HG03139 (cell line): ENCODE results near the gene USP22.
"Not testable (repeated sequence)": the region's sequence is repeated elsewhere in the genome, so short reads cannot be mapped to it uniquely, and the experiment has no call there.

ENCODE experiments used
- ATAC-seq: cut with Tn5 transposase; IDR thresholded peaks from one replicate; pipeline ENCODE4 v1.9.1; 2021; ENCODE audit not compliant: unreplicated experiment

USP22 gene

DNA sequence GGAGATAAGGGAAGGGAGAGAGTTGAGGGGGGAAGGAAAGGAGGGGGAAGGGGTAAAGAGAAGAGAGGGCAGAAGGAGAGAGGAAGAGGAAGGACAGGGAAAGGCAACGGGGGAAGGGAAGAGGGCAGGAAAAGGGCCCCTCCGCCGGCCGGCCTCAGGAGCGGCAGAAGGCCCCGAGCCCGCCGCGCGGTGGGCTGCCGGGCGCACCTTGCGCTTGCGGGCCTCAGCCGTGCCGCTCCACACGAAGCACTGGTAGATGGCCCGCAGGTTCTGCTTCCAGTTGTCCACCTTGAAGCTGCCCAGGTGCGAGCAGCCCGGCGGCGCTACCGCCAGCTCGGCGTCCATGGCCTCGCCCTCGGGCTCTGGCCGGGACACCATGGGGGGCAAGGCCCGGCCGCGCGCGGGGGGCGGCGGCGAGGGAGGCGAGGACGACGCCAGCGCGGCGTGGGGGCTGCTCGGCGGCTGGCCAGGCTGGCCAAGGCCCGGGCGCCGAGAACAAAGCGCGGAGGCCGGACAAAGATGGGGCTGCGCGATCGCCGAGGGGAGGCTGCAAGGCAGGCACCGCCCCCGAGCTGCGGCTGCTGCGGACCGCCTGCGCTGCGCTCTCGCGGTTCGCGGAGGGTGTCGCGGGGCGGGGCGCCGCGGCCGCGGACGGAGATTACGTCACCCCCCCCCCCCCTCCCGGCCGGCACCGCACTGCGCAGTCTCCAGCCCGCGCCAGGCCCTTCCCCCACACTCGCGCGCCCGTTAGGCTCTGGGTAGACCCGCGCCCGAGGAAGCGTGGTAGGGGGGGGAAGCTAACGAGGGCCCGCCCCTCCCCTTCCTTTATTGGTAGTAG, at the start of gene USP22:
USP22 (minus strand) TSS at position 554 of the 838 bp plus-strand sequence; CDS start at position 378, 176 bp downstream.
- ATAC-seq = peak; percentile 53

DNA sequence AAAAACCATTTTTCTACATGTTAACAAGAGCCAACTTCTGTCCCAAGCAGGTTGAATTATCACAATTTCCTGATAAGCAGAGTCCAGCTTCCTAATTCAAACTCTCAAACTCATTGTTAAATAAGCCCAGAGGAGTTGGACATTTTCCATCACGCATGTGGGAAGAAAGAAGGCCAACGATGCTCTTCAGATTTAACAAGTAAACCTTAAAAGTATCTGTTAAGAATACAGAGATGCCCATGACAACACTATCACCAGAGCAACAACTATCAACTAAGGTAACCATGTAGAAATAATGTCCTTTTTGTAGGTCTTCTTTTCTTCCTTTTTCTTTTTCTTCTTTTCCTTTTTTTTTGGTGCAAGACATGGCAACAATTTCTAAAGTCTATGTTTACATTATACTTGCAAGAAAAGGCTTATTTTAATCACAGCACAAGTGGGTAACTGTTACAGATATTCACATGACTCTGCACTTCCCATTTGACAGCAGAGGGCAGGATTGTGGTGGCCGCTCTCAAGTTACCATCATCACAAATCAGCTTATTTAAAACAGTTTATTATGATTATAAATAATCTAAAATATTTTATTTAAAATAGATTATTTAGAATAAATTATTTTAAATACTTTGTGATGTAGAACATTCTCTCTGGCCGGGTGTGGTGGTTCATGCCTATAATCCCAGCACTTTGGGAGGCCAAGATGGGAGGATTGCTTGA, 48.2 kb upstream of the USP22 start:
- ATAC-seq = no peak

DNA sequence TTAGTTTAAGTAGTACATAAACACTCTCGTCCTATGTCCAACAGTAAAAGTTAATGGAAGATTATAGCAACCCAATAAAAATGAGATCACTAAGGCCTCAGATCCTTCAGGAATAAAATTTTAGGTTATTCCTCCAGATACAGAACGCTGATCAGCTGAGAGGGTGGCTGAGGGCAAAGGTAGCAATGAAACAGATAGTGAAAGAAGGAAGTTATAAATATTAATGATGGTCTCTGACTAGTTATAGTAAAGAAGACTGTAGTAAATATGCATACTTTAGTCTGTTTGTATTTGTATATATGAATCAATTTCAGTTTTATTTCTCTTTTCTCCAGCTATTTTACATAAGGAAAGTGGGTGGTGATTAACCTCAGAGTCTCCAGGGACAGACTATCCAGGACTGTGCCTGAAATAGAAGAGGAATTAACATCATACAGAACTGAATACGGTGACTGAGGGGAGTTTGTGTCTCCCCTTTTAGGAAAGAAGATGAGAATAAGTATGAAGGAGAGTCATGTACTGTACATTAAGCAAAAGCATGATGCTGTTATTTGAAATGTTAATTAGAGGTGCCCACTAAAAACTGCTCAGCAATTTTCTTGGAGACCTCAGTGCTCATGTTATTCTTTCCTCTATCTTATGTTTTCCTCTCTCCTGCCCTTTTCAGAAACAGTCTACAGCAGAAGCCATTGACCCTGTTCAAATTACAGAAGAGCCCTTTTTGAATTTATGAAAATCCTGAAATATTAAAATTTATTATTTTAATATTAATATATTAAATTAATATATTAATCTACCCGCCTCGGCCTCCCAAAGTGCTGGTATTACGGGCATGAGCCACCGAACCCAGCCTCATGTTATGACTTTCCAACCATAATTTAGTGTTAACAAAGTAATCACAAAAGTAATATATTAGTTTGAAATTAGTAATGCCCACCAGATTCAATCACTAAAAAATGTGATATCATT, 47.4 kb upstream of the USP22 start:
- ATAC-seq = no peak

DNA sequence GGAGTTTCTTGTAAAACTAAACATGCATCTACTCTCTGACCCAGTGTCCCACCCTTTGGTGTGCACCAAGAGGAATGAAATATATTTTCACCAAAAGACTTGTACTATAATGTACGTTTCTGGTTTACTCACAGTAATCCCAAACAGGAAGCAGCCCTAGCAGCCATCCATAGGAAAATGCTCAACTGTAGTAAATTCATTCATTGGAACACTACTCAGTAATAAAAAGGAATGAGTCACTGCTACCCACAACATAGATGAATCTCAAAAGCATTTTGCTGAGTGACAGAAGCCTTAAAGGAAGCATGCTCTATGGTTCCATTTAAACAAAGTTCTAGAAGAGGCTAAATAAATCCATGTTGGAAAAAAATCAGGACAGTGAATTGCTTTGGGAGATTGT, 46.3 kb upstream of the USP22 start:
- ATAC-seq = no peak

DNA sequence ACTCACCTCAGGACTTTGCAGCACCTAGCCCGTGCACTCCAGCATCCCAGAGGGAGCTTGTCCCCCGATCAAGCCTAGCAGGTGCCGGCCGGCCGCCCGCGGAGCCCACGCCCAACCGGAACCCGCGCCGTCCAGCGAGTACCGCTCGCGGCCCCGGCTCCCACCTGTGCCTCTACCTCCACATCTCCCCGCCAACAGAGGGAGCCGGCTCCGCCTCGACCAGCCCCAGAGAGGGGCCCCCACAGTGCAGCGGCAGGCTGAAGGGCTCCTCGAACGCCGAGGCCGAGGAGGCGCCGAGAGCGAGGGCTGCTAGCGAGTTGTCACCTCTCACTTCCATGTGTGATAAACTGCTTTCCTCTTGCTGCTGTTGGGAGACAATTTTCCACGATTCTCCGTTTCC, 42.9 kb upstream of the USP22 start:
- ATAC-seq = no peak

DNA sequence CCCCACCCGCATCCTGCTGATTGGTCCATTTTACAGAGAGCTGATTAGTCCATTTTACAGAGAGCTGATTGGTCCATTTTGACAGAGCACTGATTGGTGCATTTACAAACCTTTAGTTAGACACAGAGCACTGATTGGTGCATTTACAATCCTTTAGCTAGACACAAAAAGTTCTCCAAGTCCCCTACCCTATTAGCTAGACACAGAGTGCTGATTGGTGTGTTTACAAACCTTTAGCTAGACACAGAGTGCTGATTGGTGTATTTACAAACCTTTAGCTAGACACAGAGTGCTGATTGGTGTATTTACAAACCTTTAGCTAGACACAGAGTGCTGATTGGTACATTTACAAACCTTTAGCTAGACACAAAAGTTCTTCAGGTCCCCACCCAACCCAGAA, 42.5 kb upstream of the USP22 start:
- not testable (repeated sequence) for ATAC-seq

DNA sequence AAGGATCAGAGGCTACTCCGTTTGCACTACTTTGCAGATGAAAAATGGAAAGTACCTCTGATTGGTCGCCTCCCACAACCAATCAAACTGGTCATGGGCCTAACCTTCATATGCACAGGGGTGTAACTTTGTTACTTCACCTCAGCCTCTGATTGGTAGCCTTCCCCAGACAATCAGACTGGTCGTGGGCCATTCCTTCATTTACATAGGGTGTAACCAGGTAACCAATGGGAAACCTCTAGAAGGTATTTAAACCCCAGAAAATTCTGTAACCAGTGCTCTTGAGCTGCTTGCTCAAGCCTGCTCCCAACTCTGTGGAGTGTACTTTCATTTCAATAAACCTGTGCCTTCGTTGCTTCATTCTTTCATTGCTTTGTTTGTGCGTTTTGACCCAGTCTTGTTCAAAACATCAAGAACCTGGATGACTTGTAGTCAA, 39.2 kb upstream of the USP22 start:
- ATAC-seq = no peak

DNA sequence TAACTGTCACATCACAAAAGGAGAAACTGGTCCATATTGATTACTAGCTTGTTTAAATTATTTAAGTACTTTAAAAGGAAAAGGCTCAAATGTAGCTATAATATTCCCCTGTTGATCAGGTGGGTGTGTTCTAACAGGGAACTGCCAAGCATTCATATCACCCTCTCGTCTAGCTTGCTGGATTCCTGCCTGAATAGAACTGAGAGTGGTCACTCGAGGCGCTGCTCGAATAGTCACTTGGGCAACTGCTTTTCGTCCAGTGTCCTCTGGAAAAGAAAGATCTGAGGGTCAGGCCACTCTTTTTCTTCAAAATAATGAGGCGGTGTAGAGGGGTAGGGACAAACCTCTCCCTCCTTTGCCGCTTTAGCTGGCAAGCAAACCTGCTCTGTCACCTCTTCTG, 36.4 kb upstream of the USP22 start:
- ATAC-seq = no peak

DNA sequence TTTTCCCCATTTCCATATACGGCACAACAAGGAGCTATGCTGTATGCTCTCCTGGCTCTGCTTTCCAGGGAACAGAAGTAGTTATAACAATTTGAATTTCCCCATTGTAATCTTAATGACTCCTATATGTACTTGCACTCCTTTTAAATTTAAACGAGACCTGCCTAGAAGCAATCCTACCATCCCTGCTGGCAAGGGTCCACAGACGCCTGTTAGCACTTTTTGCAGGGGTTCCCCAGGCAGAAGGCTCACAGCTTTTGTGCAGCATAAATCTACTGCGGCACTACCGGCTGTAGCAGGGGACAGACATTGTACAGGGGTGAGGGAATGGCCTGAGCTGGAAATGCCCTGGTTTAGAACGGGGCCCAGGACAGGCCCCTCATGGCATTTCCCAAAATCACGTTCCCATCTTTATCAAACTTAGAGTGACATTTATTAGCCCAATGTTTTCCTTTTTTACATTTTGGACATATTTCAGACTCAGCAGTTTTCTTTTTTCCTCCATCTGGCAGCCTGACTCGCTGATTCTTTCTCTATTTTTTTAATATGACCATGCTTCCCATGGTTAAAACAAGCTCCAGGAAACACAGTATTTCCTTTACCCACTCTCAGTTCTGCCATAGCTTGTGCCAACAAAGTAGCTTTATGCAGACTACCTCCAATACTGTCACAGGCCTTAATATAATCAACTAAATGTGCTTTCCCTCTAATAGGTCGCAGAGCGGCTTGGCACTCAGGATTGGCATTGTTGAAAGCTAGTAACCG, 35.4 kb upstream of the USP22 start:
- no peak for ATAC-seq

DNA sequence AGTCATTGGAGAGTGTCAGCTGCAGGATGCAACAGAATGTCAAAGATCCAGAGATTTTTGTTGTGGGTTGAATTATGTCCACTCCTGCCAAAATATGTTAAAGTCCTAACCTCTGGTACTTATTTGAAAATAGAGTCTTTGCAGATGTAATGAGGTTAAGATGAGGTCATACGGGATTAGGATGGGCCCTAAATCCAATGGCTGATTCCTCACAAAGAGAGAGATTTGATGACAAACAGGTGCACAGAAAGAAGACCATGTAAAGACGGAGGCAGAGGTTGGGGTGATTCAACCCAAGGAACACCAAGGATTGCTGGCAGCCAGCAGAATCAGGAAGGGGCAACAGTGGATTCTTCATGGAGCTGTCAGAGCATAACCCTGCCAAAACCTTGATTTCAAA, 34.5 kb upstream of the USP22 start:
- no peak for ATAC-seq

DNA sequence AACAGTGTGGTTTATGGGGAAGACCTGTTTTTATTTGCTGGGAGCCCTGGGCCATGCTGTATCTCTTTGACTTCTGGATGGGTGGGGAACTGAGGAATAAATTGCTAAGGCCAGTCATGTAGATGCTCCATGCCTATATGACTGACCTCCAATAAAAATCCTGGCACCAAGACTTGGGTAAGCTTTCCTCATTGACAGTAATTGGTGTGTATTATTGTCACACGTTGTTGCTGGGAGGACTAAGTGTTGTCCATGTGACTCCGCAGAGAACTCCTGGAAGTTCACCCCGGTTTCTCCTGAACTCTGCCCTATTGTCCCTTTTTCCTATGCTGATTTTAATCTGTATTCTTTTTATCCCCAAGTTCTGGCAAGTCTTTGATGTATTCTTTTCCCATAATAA, 33.4 kb upstream of the USP22 start:
- ATAC-seq = no peak

DNA sequence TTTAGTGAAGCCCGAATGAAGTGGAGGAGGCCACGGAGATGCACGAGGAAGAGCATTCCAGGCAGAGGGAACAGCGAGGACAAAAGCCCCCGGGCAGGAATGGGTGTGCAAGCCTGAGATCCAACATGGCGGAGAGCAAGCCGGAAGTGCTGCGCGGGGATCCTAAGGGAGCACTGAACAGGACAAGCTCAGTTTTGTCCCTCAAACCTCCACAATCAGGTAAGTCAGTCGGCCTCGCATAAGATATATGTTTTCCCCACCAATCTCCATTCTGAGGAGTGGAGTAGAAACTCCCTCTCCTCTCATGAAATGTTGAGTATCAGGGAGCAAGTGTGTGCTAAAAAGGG, 32.9 kb upstream of the USP22 start:
- no peak for ATAC-seq

DNA sequence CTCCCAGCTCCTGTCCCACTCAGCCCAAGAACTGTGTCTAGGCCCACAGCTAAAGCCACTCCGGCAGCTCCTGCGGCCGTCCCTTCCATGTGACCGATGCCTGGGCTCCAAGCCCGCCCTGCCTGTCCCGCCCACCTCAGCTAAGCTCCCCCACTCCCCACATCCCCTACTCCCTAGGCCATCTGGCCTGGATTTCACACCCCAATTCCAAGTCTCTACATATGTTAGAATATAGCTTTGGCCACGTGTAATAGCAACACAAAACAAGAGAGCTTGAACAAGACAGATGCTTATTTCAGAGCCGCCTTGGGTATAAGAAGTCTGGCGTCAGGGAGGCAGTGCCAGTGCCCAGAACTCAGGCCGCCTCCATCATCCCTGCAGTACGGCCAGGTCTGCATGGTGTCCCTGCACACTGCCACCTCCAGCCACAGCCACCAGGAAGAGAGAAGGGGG, 30.0 kb upstream of the USP22 start:
- no peak for ATAC-seq

DNA sequence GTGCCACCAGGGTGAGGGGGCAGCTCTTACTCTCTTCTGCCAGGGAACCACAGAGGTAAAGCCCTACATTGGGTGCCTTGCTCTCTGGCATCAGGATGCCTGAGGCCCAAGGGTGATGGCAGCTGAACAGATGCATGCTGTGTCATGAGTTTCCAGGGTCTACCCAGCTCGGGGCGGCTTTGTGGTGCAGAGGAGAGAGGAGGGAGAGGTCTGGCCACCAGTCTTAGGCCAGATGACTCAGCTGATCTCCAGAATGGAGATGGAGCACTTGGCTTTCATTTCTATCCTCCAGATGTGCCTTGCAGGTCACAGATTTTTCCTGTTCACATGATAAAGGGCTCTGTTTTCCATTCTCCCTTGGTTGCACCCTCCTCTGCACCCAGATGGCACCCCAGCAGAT, 23.6 kb upstream of the USP22 start:
- ATAC-seq = no peak

DNA sequence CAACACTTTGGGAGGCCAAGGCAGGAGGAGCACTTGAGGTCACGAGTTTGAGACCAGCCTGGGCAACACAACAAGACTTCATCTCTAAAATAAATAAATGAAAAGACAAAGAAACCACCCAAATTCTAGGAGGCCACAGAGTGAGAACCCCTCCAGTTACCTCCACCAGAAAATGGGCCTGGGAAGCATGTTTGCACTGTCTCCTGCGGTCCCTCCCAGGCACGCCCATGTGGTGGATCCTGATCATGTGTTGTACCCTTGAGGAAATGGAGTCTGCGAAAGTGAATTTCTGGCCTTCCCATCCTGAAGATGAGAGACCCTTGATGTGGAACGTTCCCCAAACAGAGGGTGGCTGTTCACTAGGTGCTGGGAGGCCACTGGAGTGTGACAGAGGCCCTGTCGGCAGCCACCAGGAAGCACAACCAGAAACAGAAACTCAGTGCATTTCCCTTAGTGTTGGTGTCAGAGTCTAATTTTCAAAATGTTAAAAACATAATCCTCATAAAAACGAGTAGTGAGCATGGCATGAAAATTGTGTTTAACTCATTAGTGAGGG, 19.2 kb upstream of the USP22 start:
- peak; percentile 87 for ATAC-seq

DNA sequence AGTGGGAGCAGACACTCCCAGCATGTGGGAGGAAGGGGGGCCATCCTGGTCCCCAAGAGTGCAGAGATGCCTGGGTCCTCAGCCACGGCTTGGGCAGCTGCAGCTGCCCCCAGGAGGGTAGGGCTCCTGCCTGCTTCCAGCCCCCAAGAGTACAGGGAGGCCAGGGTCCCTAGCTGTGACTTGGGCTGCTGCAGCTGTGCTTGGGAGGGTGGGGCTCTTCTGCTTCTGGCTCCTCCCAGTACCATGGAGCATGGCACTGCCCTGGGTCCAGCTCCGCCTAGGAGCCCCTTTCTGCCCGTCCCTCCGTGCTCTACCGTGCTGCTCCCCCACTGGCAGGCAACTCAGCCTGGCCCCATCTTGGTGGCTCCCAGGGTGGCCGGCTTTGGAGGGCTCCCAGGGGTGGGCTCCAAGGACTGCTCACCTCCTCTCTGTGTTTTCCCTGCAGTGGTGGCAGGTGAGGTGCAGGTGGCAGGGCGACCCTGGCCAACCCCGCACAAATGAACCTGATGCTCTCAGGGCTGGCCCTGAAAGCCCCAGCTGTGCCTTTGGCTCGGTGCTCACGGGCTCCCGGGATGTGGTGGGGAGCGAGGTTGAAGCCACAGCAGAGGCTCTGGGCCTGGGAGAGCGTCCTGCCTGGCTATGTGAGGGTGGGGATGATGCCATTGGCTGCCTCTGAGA, 18.5 kb upstream of the USP22 start:
- no peak for ATAC-seq

DNA sequence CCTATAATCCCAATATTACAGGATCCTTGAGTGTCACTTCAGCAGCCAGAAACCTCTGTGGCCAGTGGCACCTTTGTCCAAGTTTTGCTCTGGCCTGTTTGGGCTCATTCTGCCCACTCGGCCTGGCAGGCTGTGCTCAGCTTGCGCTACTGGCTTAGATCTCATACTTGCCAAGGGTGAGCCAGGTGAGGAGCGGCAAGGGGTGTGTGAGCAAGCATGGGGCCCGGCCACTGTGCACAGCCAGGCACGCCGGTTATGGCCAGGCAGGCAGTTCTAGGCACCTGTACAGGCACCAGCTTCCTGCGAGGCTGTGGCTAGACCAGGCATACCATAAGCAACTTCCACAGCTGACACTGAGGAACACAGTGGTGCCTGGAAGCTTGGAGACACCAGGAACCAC, 16.9 kb upstream of the USP22 start:
- no peak for ATAC-seq

DNA sequence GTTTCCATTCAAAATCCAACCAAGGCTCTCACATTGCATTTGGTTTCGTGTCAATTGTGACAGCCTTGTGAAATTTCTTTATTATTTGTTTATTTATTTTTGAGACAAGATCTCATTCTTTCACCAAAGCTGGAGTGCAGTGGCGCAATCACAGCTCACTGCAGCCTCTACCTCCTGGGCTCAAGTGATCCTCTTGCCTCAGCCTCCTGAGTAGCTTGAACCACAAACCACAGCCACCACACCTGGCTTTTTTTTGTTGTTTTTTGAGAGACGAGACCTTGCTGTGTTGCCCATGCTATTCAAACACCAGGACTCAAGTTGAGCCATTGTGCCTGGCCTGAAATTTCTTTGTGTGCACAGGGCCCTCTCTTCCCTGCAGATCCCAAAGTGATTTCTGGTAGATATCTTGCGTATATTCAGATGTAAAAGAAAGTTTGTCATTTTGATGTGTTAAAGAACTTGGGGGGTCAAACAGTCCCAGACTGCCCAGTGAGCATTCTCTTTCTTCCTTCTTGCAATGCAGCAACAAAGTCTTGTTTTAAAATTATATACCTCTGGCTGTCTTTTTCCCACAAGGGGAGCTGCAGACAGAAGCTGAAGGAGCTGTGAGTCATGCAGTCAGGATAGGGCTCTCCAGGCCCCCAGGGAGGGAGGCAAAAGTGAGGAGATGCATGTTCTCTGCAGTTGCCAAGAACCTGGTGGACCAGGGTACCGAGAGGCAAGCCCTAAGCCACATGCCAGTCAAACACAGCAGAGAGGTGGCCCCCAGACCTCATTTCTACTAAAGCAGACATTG, 15.5 kb upstream of the USP22 start:
- ATAC-seq = no peak

DNA sequence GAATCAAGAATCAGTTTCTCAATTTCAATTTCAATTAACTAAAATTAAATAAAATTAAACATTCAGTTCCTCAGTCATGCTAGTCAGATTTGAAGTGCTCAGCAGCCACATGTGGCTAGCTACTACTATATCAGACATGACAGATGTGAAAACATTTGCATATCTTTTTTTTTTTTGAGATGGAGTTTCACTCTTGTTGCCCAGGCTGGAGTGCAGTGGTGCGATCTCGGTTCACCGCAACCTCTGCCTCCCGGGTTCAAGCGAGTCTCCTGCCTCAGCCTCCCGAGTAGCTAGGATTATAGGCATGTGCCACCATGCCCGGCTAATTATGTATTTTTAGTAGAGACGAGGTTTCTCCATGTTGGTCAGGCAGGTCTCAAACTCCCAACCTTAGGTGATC, 10.2 kb upstream of the USP22 start:
- peak; percentile 52 for ATAC-seq
